SK-N-SH (cell line): ENCODE results near the gene NOTCH1. TPM values are rescaled to one million over a fixed set of nuclear protein-coding genes. Genes with fewer than 3 reads are reported as not detected.
A peak's percentile ranks its signal among the peaks of the same experiment; 100 is the strongest.

Source experiments
- CTCF ChIA-PET: fragments of 300-600, 350-600 bp; formaldehyde crosslinking; extraction: SDS; loops from one replicate; lab custom pipeline; 2021; lab: Yijun Ruan, JAX
- POLR2A ChIA-PET: fragments of 350-600 bp; sonication (Branson Sonifier 250); formaldehyde crosslinking; extraction: SDS; loops from one replicate; lab custom pipeline; 2020; ENCODE audit warnings: antibody characterized with exemption, inconsistent platforms; lab: Yijun Ruan, JAX
- DNase-seq: peaks from one replicate; pipeline ENCODE4 v3.0.0; 2012
- H2AFZ ChIP-seq: fragments of 200-600 bp; sonication (generic); 2 replicates; pipeline ENCODE4 v1.8.1; 2016; ENCODE audit warnings: antibody characterized with exemption, mild to moderate bottlenecking, low read depth
- H3F3A ChIP-seq: fragments of 200-600 bp; sonication (generic); replicated peaks from 2 replicates; pipeline ENCODE3; 2016; ENCODE audit warnings: antibody characterized with exemption, mild to moderate bottlenecking; ENCODE audit not compliant: insufficient read depth
- H3K27ac ChIP-seq, 2 experiments: fragments of 200-500 bp in 1 of 2; fragments of 200-600 bp in 1 of 2; sonication (Bioruptor generic) in 1 of 2; sonication (generic), shearing (Covaris generic) in 1 of 2; 2 replicates each; pipeline versions ENCODE4 v1.5.1 to v1.6.1; 2014 to 2016; ENCODE audit warnings: low read depth in 2 of 2, inconsistent platforms in 1 of 2, low read length in 1 of 2, mild to moderate bottlenecking in 1 of 2, mixed read lengths in 1 of 2
- H3K27me3 ChIP-seq: fragments of 200-600 bp; sonication (generic), shearing (Covaris generic); 2 replicates; pipeline ENCODE4 v1.6.1; 2016; ENCODE audit warnings: mixed run types; ENCODE audit not compliant: insufficient read depth
- H3K36me3 ChIP-seq, 2 experiments: fragments of 200-500 bp in 1 of 2; fragments of 200-600 bp in 1 of 2; sonication (Bioruptor generic) in 1 of 2; sonication (generic) in 1 of 2; replicated peaks in 1 of 2; 2 replicates each; pipeline versions ENCODE3 to v1.5.1; 2014 to 2016; ENCODE audit warnings: low read length in 1 of 2, mild to moderate bottlenecking in 1 of 2; ENCODE audit not compliant: insufficient read depth in 2 of 2, control insufficient read depth in 1 of 2
- H3K4me1 ChIP-seq, 2 experiments: fragments of 200-500 bp in 1 of 2; fragments of 200-600 bp in 1 of 2; sonication (Bioruptor generic) in 1 of 2; sonication (generic), shearing (Covaris generic) in 1 of 2; 2 replicates each; pipeline versions ENCODE4 v1.5.1 to v1.6.1; 2014 to 2016; ENCODE audit warnings: low read depth in 1 of 2, low read length in 1 of 2, mixed run types in 1 of 2; ENCODE audit not compliant: insufficient read depth in 2 of 2, control insufficient read depth in 1 of 2
- H3K4me2 ChIP-seq: fragments of 200-600 bp; sonication (generic), shearing (Covaris generic); 2 replicates; pipeline ENCODE4 v1.6.1; 2017; ENCODE audit warnings: mixed run types
- H3K4me3 ChIP-seq, 2 experiments: fragments of 200-500 bp in 1 of 2; fragments of 200-600 bp in 1 of 2; sonication (Bioruptor generic) in 1 of 2; sonication (generic), shearing (Covaris generic) in 1 of 2; 2 replicates each; pipeline versions ENCODE4 v1.5.1 to v1.8.1; 2014 to 2016; ENCODE audit warnings: low read depth in 2 of 2, inconsistent platforms in 1 of 2, low read length in 1 of 2, mild to moderate bottlenecking in 1 of 2, mixed read lengths in 1 of 2, moderate library complexity in 1 of 2
- H3K79me2 ChIP-seq: fragments of 200-600 bp; sonication (generic); 2 replicates; pipeline ENCODE4 v1.8.1; 2017; ENCODE audit warnings: mild to moderate bottlenecking; ENCODE audit not compliant: insufficient read depth
- H3K9ac ChIP-seq: fragments of 200-600 bp; sonication (generic); 2 replicates; pipeline ENCODE4 v1.6.1; 2017; ENCODE audit warnings: mixed run types
- H3K9me2 ChIP-seq: fragments of 200-600 bp; sonication (generic); 2 replicates; pipeline ENCODE4 v1.6.1; 2017; ENCODE audit warnings: mixed run types
- H3K9me3 ChIP-seq: fragments of 200-600 bp; sonication (generic); 2 replicates; pipeline ENCODE4 v1.6.1; 2017; ENCODE audit warnings: mixed run types, mild to moderate bottlenecking, moderate library complexity
- H4K20me1 ChIP-seq: fragments of 200-600 bp; sonication (generic); 2 replicates; pipeline ENCODE4 v1.6.1; 2017; ENCODE audit warnings: mild to moderate bottlenecking, mixed run types; ENCODE audit not compliant: insufficient read depth
- FOXM1 ChIP-seq: IDR thresholded peaks from 2 replicates; pipeline ENCODE4 v1.4.0; 2012; ENCODE audit warnings: low read depth, mild to moderate bottlenecking
- GABPA ChIP-seq: IDR thresholded peaks from 2 replicates; pipeline ENCODE4 v1.4.0; 2012; ENCODE audit warnings: low read depth, mild to moderate bottlenecking
- IRF3 ChIP-seq: fragments of 150-350 bp; IDR thresholded peaks from 2 replicates; pipeline ENCODE4 v1.6.1; 2016; ENCODE audit warnings: mild to moderate bottlenecking, low read depth, low read length
- RFX5 ChIP-seq: IDR thresholded peaks from 2 replicates; pipeline ENCODE4 v1.6.1; 2012; ENCODE audit warnings: mild to moderate bottlenecking, improper control_type of control experiment, low read length
- RXRA ChIP-seq: IDR thresholded peaks from 2 replicates; pipeline ENCODE4 v1.4.0; 2012; ENCODE audit warnings: low read depth, mild to moderate bottlenecking, borderline replicate concordance
- SMC3 ChIP-seq: IDR thresholded peaks from 2 replicates; pipeline ENCODE4 v1.6.1; 2012; ENCODE audit warnings: low read depth, low read length, improper control_type of control experiment
- TAF1 ChIP-seq: IDR thresholded peaks from 2 replicates; pipeline ENCODE4 v1.6.1; 2012; ENCODE audit warnings: low read depth, mild to moderate bottlenecking, low read length, moderate library complexity, borderline replicate concordance
- TEAD4 ChIP-seq: IDR thresholded peaks from 2 replicates; pipeline ENCODE4 v1.4.0; 2012; ENCODE audit warnings: mild to moderate bottlenecking, borderline replicate concordance; ENCODE audit not compliant: insufficient read depth
- USF1 ChIP-seq: IDR thresholded peaks from 2 replicates; pipeline ENCODE4 v1.4.0; 2012; ENCODE audit warnings: low read depth, borderline replicate concordance
- USF2 ChIP-seq: fragments of 150-350 bp; IDR thresholded peaks from 2 replicates; pipeline ENCODE4 v1.6.1; 2017; ENCODE audit warnings: antibody characterized with exemption, low read length, low read depth, borderline replicate concordance
- YY1 ChIP-seq: IDR thresholded peaks from 2 replicates; pipeline ENCODE4 v1.4.0; 2012; ENCODE audit warnings: low read depth, mild to moderate bottlenecking
- WGBS: methylation state at CpG from one replicate; pipeline ENCODE4 v1.1.6; 2017; ENCODE audit warnings: low lambda C conversion rate; 5-methylcytosine and 5-hydroxymethylcytosine counted together
- polyA plus RNA-seq, 3 experiments: library from polyadenylated mRNA; depleted of rRNA; stranded (reverse); fragments of >200 nt; gene quantifications; 2 replicates each; pipeline ENCODE4 v1.2.3, GENCODE V29; 2012
- TF ChIP-seq, protein P1 (sequence below): IDR thresholded peaks from 2 replicates; pipeline ENCODE4 v1.4.0; 2012; ENCODE audit warnings: low read depth, borderline replicate concordance

NOTCH1 gene
- polyA plus RNA-seq, 1 of the 3 experiments (the other 2 are of a cell fraction) = 6.6 TPM

GRCh38 chr9:136543830-136544547 lies 1.9 kb downstream of the NOTCH1 start:
- H3K79me2 ChIP-seq = peaks cover 40% of the 10 kb centered on the region
- peaks cover 0 to 4% of the 10 kb centered on the region in 2 experiments for H3K36me3 ChIP-seq
- no peak overlapping the region for H3K27ac ChIP-seq
- H3K27me3 ChIP-seq = no peaks in the 10 kb centered on the region
- H3K4me1 ChIP-seq = peaks cover 6 to 16% of the 10 kb centered on the region in 2 experiments; a peak in 3 of 4 replicates
- H3K9me2 ChIP-seq = no peaks in the 10 kb centered on the region
- H3K4me2 ChIP-seq = peak overlapping the region; percentile 97
- H2AFZ ChIP-seq = no peak overlapping the region
- ChIA-PET CTCF (interaction anchor here (1.2 to 1.6 kb wide), 2 partner anchors 56 to 87 kb away, joined by 4 to 5 read pairs; no protein-coding TSS in a partner anchor), POLR2A (no interaction called here)
- DNase-seq = no peak
- peak overlapping the region; percentile 69 to 95; a peak in 3 of 4 replicates for H3K4me3 ChIP-seq
- peaks cover 39% of the 10 kb centered on the region for H4K20me1 ChIP-seq
- no peaks in the 10 kb centered on the region for H3K9me3 ChIP-seq
- peak overlapping the region; percentile 84 for H3K9ac ChIP-seq
- TF ChIP-seq SMC3 = no peak
- no peak for TF ChIP-seq USF2
- TF ChIP-seq, protein P1, sequence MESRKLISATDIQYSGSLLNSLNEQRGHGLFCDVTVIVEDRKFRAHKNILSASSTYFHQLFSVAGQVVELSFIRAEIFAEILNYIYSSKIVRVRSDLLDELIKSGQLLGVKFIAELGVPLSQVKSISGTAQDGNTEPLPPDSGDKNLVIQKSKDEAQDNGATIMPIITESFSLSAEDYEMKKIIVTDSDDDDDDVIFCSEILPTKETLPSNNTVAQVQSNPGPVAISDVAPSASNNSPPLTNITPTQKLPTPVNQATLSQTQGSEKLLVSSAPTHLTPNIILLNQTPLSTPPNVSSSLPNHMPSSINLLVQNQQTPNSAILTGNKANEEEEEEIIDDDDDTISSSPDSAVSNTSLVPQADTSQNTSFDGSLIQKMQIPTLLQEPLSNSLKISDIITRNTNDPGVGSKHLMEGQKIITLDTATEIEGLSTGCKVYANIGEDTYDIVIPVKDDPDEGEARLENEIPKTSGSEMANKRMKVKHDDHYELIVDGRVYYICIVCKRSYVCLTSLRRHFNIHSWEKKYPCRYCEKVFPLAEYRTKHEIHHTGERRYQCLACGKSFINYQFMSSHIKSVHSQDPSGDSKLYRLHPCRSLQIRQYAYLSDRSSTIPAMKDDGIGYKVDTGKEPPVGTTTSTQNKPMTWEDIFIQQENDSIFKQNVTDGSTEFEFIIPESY = no peak
- TF ChIP-seq TEAD4 = no peak
- TF ChIP-seq IRF3 = no peak
- TF ChIP-seq YY1 = no peak
- no peak for TF ChIP-seq TAF1
- H3F3A ChIP-seq = no peaks in the 10 kb centered on the region
- WGBS = 72% methylated on average over 13 of the region's 31 CpGs

DNA sequence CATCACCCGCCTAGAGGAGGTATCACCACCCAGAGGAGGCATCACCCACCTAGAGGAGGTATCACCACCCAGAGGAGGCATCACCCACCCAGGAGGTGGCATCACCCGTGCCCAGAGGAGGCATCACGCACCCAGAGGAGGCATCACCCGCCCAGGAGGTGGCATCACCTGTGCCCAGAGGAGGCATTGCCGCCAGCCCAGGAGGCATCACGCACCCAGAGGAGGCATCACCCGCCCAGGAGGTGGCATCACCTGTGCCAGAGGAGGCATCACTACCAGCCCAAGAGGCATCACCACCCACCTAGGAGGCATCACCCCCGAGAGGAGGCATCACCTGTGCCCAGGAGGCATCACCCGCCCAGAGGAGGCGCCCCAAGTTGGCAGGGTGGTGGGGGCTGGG lies 2.6 kb downstream of the NOTCH1 start:
- Histone ChIP-seq H3K4me2 (no peak overlapping the region), H3K9me3 (no peaks in the 10 kb centered on the region), H3K9ac (no peak overlapping the region), H3K79me2 (peaks cover 40% of the 10 kb centered on the region), H4K20me1 (peaks cover 47% of the 10 kb centered on the region), H3K4me1 (peaks cover 6 to 16% of the 10 kb centered on the region in 2 experiments; a peak in 3 of 4 replicates), H3K9me2 (no peaks in the 10 kb centered on the region), H3K4me3 (no peak overlapping the region; a peak in 1 of 4 replicates), H3K27me3 (no peaks in the 10 kb centered on the region), H2AFZ (no peak overlapping the region), H3F3A (no peaks in the 10 kb centered on the region), H3K36me3 (peaks cover 0 to 4% of the 10 kb centered on the region in 2 experiments), H3K27ac (no peak overlapping the region)
- 100% methylated on average over 2 of the region's 10 CpGs for WGBS
- ChIA-PET POLR2A (no interaction called here), CTCF (interaction anchor here (1.2 kb wide), 1 partner anchor 55 kb away, joined by 4 read pairs; no protein-coding TSS in a partner anchor)
- DNase-seq = no peak
- TF ChIP-seq USF2 = no peak
- no peak for TF ChIP-seq YY1
- no peak for TF ChIP-seq TEAD4
- TF ChIP-seq RFX5 = no peak
- TF ChIP-seq GABPA = no peak
- no peak for TF ChIP-seq RXRA
- no peak for TF ChIP-seq USF1
- TF ChIP-seq FOXM1 = no peak
